ENCODE results near the gene GIMAP5. TPM values are rescaled to one million over a fixed set of nuclear protein-coding genes. Genes with fewer than 3 reads are reported as not detected.

The GIMAP5 gene
- polyA plus RNA-seq, 1 donor (not counting 4 experiments of a cell fraction or from before 2014, with no cell fraction given), result not detected

DNA sequence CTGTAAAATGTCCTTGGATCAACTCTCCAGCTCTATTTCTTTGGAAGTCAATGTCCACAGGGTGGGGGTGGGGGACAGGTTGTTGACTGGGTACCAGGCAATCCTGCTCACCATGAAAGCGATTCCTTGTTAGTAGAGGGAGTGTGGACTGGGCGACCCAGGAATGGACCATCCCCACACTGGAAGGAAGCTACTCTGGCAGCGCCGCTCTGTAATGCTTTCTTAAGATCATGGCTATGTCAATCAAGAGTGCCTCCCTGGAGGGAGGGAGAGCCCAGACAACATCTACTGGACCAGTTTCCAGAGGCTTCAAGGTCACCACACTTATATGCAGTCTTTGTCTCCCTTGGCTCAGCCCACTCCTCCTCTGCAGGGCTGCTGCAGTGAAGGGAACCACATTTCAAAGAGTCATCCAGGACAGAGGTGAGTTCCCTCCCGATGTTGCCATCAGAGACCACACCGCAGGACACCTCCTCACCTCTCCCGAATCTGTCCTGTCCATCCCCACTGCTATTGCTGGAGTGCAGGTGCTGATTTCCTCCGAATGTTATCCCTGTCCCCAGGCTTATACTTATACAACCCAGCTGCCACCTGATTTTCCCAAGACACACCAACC is 6.9 kb downstream of the GIMAP5 start:
- Histone ChIP-seq H3K9me1 (ENCODE audit: control insufficient read depth, extremely low read depth, insufficient read depth, low read length) (no peaks in the 10 kb centered on the region), H3K79me2 (ENCODE audit: control insufficient read depth, insufficient read depth, low read length) (no peaks in the 10 kb centered on the region), H4K20me1 (ENCODE audit: control insufficient read depth, extremely low read depth, insufficient read depth, low read length) (no peaks in the 10 kb centered on the region), H3K36me3 (ENCODE audit: control insufficient read depth in 2 of 2, extremely low read depth in 1 of 2, insufficient read depth in 2 of 2, low read length in 2 of 2) (no peaks in the 10 kb centered on the region), H2AFZ (ENCODE audit: control insufficient read depth, low read length) (no peak overlapping the region), H3K4me3 (ENCODE audit: control insufficient read depth in 2 of 3, extremely low read depth in 1 of 3, insufficient read depth in 2 of 3, low read depth in 1 of 3, low read length in 3 of 3) (no peak overlapping the region), H3K9me3 (ENCODE audit: control insufficient read depth, low read depth, low read length) (no peaks in the 10 kb centered on the region), H3K4me1 (ENCODE audit: control insufficient read depth, extremely low read depth, insufficient read depth, low read length) (no peaks in the 10 kb centered on the region), H3K4me2 (ENCODE audit: control insufficient read depth, extremely low read depth, insufficient read depth, low read depth, low read length) (no peak overlapping the region), H3K27me3 (ENCODE audit: control insufficient read depth, extremely low read depth, insufficient read depth, low read length) (no peaks in the 10 kb centered on the region), H3K9ac (ENCODE audit: control insufficient read depth, extremely low read depth, insufficient read depth, low read length) (no peak overlapping the region), H3K27ac (ENCODE audit: control insufficient read depth, insufficient read depth, low read length) (no peak overlapping the region)
- DNase-seq (ENCODE audit: low read depth, low spot score) (no peak), FAIRE-seq (no peak)
- dilution Hi-C loops (cut with MboI; ENCODE audit: extremely low pct_ligation_motif_present, low sequenced_read_pairs), result no loop called here
- no peak for TF ChIP-seq EZH2 (IDR thresholded peaks at IDR 0.05; ENCODE audit: low read length)
- TF ChIP-seq, protein P1, sequence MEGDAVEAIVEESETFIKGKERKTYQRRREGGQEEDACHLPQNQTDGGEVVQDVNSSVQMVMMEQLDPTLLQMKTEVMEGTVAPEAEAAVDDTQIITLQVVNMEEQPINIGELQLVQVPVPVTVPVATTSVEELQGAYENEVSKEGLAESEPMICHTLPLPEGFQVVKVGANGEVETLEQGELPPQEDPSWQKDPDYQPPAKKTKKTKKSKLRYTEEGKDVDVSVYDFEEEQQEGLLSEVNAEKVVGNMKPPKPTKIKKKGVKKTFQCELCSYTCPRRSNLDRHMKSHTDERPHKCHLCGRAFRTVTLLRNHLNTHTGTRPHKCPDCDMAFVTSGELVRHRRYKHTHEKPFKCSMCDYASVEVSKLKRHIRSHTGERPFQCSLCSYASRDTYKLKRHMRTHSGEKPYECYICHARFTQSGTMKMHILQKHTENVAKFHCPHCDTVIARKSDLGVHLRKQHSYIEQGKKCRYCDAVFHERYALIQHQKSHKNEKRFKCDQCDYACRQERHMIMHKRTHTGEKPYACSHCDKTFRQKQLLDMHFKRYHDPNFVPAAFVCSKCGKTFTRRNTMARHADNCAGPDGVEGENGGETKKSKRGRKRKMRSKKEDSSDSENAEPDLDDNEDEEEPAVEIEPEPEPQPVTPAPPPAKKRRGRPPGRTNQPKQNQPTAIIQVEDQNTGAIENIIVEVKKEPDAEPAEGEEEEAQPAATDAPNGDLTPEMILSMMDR (optimal IDR thresholded peaks at IDR 0.05 in 1 of 3, IDR thresholded peaks at IDR 0.05 in 1 of 3, conservative IDR thresholded peaks at IDR 0.05 in 1 of 3; ENCODE audit: extremely low read depth in 1 of 3, insufficient read depth in 2 of 3, low read length in 3 of 3), result no peak

DNA sequence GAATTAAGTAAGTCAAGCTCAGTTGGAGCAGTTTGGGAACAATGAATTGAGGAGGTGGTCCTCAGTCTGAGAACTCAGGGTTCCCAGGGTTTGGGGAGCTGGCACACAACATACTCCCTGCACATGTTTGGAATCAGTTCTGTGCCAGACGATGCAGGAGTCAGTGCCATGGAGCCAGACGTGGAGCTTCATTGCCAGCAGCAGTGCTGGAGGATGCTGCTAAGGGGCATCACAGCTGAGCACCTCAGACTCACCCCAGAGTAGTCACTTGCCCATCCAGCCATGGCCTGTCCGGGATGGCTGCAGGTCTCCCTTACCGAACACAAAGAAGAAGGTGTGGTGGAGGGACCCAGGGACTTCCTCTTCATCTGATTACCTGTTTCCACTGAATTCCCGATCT is 7.9 kb downstream of the GIMAP5 start:
- no peak for DNase-seq (ENCODE audit: low read depth, low spot score)
- H3K4me3 ChIP-seq (ENCODE audit: control insufficient read depth in 2 of 3, extremely low read depth in 1 of 3, insufficient read depth in 2 of 3, low read depth in 1 of 3, low read length in 3 of 3), result no peak overlapping the region
- H3K9me3 ChIP-seq (ENCODE audit: control insufficient read depth, low read depth, low read length), result no peaks in the 10 kb centered on the region
- H3K27me3 ChIP-seq (ENCODE audit: control insufficient read depth, extremely low read depth, insufficient read depth, low read length), result no peaks in the 10 kb centered on the region
- FAIRE-seq, result no peak
- no peaks in the 10 kb centered on the region for H3K79me2 ChIP-seq (ENCODE audit: control insufficient read depth, insufficient read depth, low read length)
- H3K27ac ChIP-seq (ENCODE audit: control insufficient read depth, insufficient read depth, low read length), result no peak overlapping the region
- H3K4me2 ChIP-seq (ENCODE audit: control insufficient read depth, extremely low read depth, insufficient read depth, low read depth, low read length), result no peak overlapping the region
- no peaks in the 10 kb centered on the region for H3K4me1 ChIP-seq (ENCODE audit: control insufficient read depth, extremely low read depth, insufficient read depth, low read length)
- no peak for TF ChIP-seq EZH2 (IDR thresholded peaks at IDR 0.05; ENCODE audit: low read length)
- TF ChIP-seq, protein P1 (optimal IDR thresholded peaks at IDR 0.05 in 1 of 3, IDR thresholded peaks at IDR 0.05 in 1 of 3, conservative IDR thresholded peaks at IDR 0.05 in 1 of 3; ENCODE audit: extremely low read depth in 1 of 3, insufficient read depth in 2 of 3, low read length in 3 of 3), result no peak
- H3K9ac ChIP-seq (ENCODE audit: control insufficient read depth, extremely low read depth, insufficient read depth, low read length), result no peak overlapping the region
- H3K9me1 ChIP-seq (ENCODE audit: control insufficient read depth, extremely low read depth, insufficient read depth, low read length), result no peaks in the 10 kb centered on the region
- dilution Hi-C loops (cut with MboI; ENCODE audit: extremely low pct_ligation_motif_present, low sequenced_read_pairs), result no loop called here
- H3K36me3 ChIP-seq (ENCODE audit: control insufficient read depth in 2 of 2, extremely low read depth in 1 of 2, insufficient read depth in 2 of 2, low read length in 2 of 2), result no peaks in the 10 kb centered on the region
- no peak overlapping the region for H2AFZ ChIP-seq (ENCODE audit: control insufficient read depth, low read length)
- no peaks in the 10 kb centered on the region for H4K20me1 ChIP-seq (ENCODE audit: control insufficient read depth, extremely low read depth, insufficient read depth, low read length)
